Measurements from ENCODE around the gene ELMO2. TPM values are rescaled to one million over a fixed set of nuclear protein-coding genes. Genes with fewer than 3 reads are reported as not detected.
A peak's percentile ranks its signal among the peaks of the same experiment; 100 is the strongest.

The ELMO2 gene
- total RNA-seq, 1 donor from 2014 or later: 79.6 TPM

GRCh38 chr20:46325789-46326188 is 80.6 kb downstream of the ELMO2 start:
- no peak overlapping the region for H3K4me3 Mint-ChIP-seq (ENCODE audit: low read depth)
- no peaks in the 10 kb centered on the region for H3K4me1 Mint-ChIP-seq (ENCODE audit: low read depth)
- H3K27ac Mint-ChIP-seq: no peak overlapping the region
- no peaks in the 10 kb centered on the region for H3K36me3 Mint-ChIP-seq (ENCODE audit: insufficient read depth)
- H3K27me3 Mint-ChIP-seq: peaks cover 28% of the 10 kb centered on the region
- DNase-seq (ENCODE audit: low spot score, unreplicated experiment): no peak
- TF ChIP-seq CTCF (IDR thresholded peaks at IDR 0.05; ENCODE audit: unreplicated experiment): no peak
- H3K9me3 Mint-ChIP-seq (ENCODE audit: low read depth): no peaks in the 10 kb centered on the region

- Mint-ChIP-seq H3K4me1 (ENCODE audit: low read depth) (no peaks in the 10 kb centered on the region), H3K27ac (no peak overlapping the region), H3K4me3 (ENCODE audit: low read depth) (no peak overlapping the region), H3K27me3 (peaks cover 29% of the 10 kb centered on the region), H3K9me3 (ENCODE audit: low read depth) (no peaks in the 10 kb centered on the region), H3K36me3 (ENCODE audit: insufficient read depth) (no peaks in the 10 kb centered on the region)
- DNase-seq (ENCODE audit: low spot score, unreplicated experiment): no peak
- peak; percentile 45 for TF ChIP-seq CTCF (IDR thresholded peaks at IDR 0.05; ENCODE audit: unreplicated experiment)
These were observed 81.3 kb downstream of the ELMO2 start for GRCh38 chr20:46324960-46325703.

GRCh38 chr20:46324379-46324778 is 82.0 kb downstream of the ELMO2 start:
- H3K27me3 Mint-ChIP-seq: peaks cover 31% of the 10 kb centered on the region

GRCh38 chr20:46323557-46323956 is 82.9 kb downstream of the ELMO2 start:
- Mint-ChIP-seq H3K4me1 (ENCODE audit: low read depth) (no peaks in the 10 kb centered on the region), H3K27me3 (peaks cover 37% of the 10 kb centered on the region), H3K4me3 (ENCODE audit: low read depth) (no peak overlapping the region), H3K27ac (no peak overlapping the region), H3K36me3 (ENCODE audit: insufficient read depth) (no peaks in the 10 kb centered on the region), H3K9me3 (ENCODE audit: low read depth) (no peaks in the 10 kb centered on the region)
- no peak for TF ChIP-seq CTCF (IDR thresholded peaks at IDR 0.05; ENCODE audit: unreplicated experiment)
- DNase-seq (ENCODE audit: low spot score, unreplicated experiment): no peak

More at GRCh38 chr20:46324379-46324778, 82.0 kb downstream of the ELMO2 start:
- Mint-ChIP-seq H3K9me3 (ENCODE audit: low read depth) (no peaks in the 10 kb centered on the region), H3K27ac (no peak overlapping the region), H3K4me3 (ENCODE audit: low read depth) (no peak overlapping the region), H3K4me1 (ENCODE audit: low read depth) (no peaks in the 10 kb centered on the region), H3K36me3 (ENCODE audit: insufficient read depth) (no peaks in the 10 kb centered on the region)
- TF ChIP-seq CTCF (IDR thresholded peaks at IDR 0.05; ENCODE audit: unreplicated experiment): no peak
- no peak for DNase-seq (ENCODE audit: low spot score, unreplicated experiment)

GRCh38 chr20:46322641-46323040 is 83.8 kb downstream of the ELMO2 start:
- Mint-ChIP-seq H3K4me3 (ENCODE audit: low read depth) (no peak overlapping the region), H3K27me3 (peaks cover 38% of the 10 kb centered on the region), H3K36me3 (ENCODE audit: insufficient read depth) (no peaks in the 10 kb centered on the region), H3K27ac (no peak overlapping the region), H3K9me3 (ENCODE audit: low read depth) (no peaks in the 10 kb centered on the region), H3K4me1 (ENCODE audit: low read depth) (no peaks in the 10 kb centered on the region)
- no peak for TF ChIP-seq CTCF (IDR thresholded peaks at IDR 0.05; ENCODE audit: unreplicated experiment)
- DNase-seq (ENCODE audit: low spot score, unreplicated experiment): no peak

Measured in progenitor cell of endocrine pancreas (in vitro differentiated cells).